ENCODE data around the gene TRMT1L. TPM values are rescaled to one million over a fixed set of nuclear protein-coding genes. Genes with fewer than 3 reads are reported as not detected.
A peak's percentile ranks its signal among the peaks of the same experiment; 100 is the strongest.

TRMT1L gene
- total RNA-seq, 4 donors from 2014 or later = 13.5 to 30.2 (median 18.0) TPM

DNA sequence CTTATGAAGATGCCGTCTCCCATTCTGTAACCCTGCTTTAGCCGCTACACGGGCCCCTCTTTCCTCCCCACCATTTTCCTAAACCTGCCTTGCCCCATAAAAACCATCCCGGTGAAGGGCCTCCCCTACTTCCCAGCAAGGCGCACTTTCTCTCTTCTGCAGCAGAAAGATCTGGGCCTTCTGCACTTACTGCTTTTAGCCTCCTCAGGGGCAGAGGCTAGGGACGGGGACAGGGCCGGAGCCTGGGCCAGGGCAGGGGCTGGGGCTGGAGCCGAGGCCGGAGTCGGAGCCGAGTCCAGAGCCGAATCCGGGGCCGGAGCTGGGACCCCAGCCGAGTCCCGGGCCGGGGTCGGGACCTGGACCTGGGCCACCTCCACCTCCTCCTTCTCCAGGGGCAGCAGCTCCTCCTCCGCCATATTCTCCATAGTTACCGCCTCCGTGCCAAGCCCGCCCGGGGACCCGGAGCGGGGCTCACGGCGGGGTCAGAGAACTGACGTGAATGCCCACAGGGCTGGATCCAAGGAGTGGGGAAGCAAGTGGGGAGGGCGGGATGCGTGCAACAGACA is 382 bp downstream of the TRMT1L start:
- WGBS, 2 donors = 0 to 1% methylated on average over 30 of the region's 30 CpGs
- DNase-seq (ENCODE audit: low spot score in 2 of 2) = peak in 1 of 2 donors; percentile 18
- no peak for TF ChIP-seq EP300 (IDR thresholded peaks at IDR 0.05)
- TF ChIP-seq, protein P1, sequence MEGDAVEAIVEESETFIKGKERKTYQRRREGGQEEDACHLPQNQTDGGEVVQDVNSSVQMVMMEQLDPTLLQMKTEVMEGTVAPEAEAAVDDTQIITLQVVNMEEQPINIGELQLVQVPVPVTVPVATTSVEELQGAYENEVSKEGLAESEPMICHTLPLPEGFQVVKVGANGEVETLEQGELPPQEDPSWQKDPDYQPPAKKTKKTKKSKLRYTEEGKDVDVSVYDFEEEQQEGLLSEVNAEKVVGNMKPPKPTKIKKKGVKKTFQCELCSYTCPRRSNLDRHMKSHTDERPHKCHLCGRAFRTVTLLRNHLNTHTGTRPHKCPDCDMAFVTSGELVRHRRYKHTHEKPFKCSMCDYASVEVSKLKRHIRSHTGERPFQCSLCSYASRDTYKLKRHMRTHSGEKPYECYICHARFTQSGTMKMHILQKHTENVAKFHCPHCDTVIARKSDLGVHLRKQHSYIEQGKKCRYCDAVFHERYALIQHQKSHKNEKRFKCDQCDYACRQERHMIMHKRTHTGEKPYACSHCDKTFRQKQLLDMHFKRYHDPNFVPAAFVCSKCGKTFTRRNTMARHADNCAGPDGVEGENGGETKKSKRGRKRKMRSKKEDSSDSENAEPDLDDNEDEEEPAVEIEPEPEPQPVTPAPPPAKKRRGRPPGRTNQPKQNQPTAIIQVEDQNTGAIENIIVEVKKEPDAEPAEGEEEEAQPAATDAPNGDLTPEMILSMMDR (IDR thresholded peaks at IDR 0.05) = no peak
- TF ChIP-seq POLR2A (IDR thresholded peaks at IDR 0.05) = no peak
- H3K27me3 ChIP-seq = no peaks in the 10 kb centered on the region
- H3K4me1 ChIP-seq = peaks cover 0 to 53% (median 30%) of the 10 kb centered on the region in 4 donors
- peak overlapping the region; percentile 96 to 99 (median 98) for H3K27ac ChIP-seq
- peaks cover 0 to 8% (median 0%) of the 10 kb centered on the region in 3 donors for H3K36me3 ChIP-seq
- H3K4me3 ChIP-seq = peak overlapping the region; percentile 77 to 97 (median 87)
- no peaks in the 10 kb centered on the region for H3K9me3 ChIP-seq

DNA sequence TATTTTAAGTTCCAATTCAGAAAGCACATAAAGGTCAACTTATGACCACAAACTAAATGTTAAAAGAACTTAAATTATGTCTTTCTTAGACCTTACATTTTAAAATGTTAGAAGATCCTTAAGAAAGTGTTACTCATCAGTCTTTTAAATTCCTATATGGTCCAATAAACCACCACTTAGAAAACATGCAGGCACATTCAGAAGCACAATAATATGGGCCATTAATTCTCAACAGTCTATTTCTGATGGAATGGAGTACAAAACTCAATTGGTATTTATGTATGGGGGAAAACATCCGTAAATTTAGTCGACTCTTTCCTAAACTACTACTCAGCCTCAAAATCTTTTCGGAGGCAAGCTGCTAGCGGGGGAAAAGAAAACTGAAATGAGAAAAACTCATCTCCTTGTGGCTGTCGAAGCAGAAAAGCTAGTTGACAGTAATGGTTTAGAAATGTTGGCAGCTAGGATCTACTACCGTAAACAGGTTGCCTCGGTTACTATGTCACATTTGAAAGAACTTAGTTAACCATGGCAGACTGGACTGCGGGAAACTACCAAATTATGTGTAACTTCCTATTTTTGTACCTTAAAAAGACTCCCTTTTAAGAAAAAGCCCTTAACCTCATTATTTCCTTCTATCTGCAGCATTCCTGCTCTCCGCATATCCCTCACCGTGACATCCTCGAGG is 1.0 kb downstream of the TRMT1L start:
- H3K9me3 ChIP-seq = no peaks in the 10 kb centered on the region
- H3K4me1 ChIP-seq = peaks cover 0 to 53% (median 30%) of the 10 kb centered on the region in 4 donors
- peak overlapping the region; percentile 77 to 97 (median 87) for H3K4me3 ChIP-seq
- TF ChIP-seq EP300 (IDR thresholded peaks at IDR 0.05) = no peak
- peak overlapping the region; percentile 96 to 99 (median 98) for H3K27ac ChIP-seq
- WGBS, 2 donors = 6 to 7% methylated on average over 11 of the region's 11 CpGs
- no peak for DNase-seq (ENCODE audit: low spot score in 2 of 2)
- no peaks in the 10 kb centered on the region for H3K27me3 ChIP-seq
- H3K36me3 ChIP-seq = peaks cover 0 to 9% (median under 1%) of the 10 kb centered on the region in 3 donors

- no peaks in the 10 kb centered on the region for H3K27me3 ChIP-seq
- H3K27ac ChIP-seq = peak overlapping the region in 3 of 4 donors; percentile 96 to 99 (median 98)
- H3K9me3 ChIP-seq = no peaks in the 10 kb centered on the region
- 44 to 45% methylated on average over 2 of the region's 2 CpGs for WGBS, 2 donors
- H3K36me3 ChIP-seq = peaks cover 0 to 14% (median 7%) of the 10 kb centered on the region in 3 donors
- TF ChIP-seq, protein P1 (IDR thresholded peaks at IDR 0.05) = no peak
- TF ChIP-seq POLR2A (IDR thresholded peaks at IDR 0.05) (no peak), EP300 (IDR thresholded peaks at IDR 0.05) (no peak)
- peaks cover 0 to 53% (median 30%) of the 10 kb centered on the region in 4 donors for H3K4me1 ChIP-seq
- no peak for DNase-seq (ENCODE audit: low spot score in 2 of 2)
- H3K4me3 ChIP-seq = peak overlapping the region in 2 of 4 donors; percentile 79 to 95
Observed at GRCh38 chr1:185154912-185155513, 1.7 kb downstream of the TRMT1L start.

- Histone ChIP-seq H3K4me3 (no peak overlapping the region), H3K36me3 (peaks cover 0 to 42% (median 7%) of the 10 kb centered on the region in 3 donors), H3K4me1 (peaks cover 0 to 40% (median 25%) of the 10 kb centered on the region in 4 donors), H3K27me3 (no peaks in the 10 kb centered on the region), H3K27ac (no peak overlapping the region), H3K9me3 (no peaks in the 10 kb centered on the region)
- DNase-seq (ENCODE audit: low spot score in 2 of 2) = no peak
- 60 to 74% methylated on average over 3 of the region's 3 CpGs for WGBS, 2 donors
- TF ChIP-seq POLR2A (IDR thresholded peaks at IDR 0.05) = no peak
- TF ChIP-seq, protein P1 (IDR thresholded peaks at IDR 0.05) = no peak
- TF ChIP-seq EP300 (IDR thresholded peaks at IDR 0.05) = no peak
Observed at GRCh38 chr1:185152187-185152767, 4.5 kb downstream of the TRMT1L start.

DNA sequence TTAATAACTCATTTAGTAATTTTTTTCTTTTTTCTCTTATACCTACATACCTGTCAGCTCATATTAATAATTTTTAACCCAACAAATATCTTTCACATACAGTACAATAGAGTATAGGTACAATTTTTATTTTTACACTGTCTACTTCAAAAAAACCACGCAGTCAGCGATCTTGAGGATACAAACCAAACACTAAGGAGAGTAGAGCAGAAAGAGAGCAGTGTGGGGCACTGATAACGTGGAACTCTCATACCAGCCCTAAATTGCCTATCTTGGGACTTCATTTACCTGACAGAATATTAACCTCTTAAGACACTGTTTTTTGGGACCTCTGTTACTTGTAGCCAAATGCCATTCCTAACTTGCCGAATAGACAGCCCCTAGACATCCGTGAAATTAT is 5.5 kb downstream of the TRMT1L start:
- no peak overlapping the region for H3K27ac ChIP-seq
- 91 to 94% methylated on average over 5 of the region's 5 CpGs for WGBS, 2 donors
- DNase-seq (ENCODE audit: low spot score in 2 of 2) = no peak
- H3K4me1 ChIP-seq = peaks cover 0 to 40% (median 25%) of the 10 kb centered on the region in 4 donors
- H3K27me3 ChIP-seq = no peaks in the 10 kb centered on the region
- H3K9me3 ChIP-seq = no peaks in the 10 kb centered on the region
- TF ChIP-seq POLR2A (IDR thresholded peaks at IDR 0.05) (no peak), EP300 (IDR thresholded peaks at IDR 0.05) (no peak)
- TF ChIP-seq, protein P1 (IDR thresholded peaks at IDR 0.05) = no peak
- H3K4me3 ChIP-seq = no peak overlapping the region
- H3K36me3 ChIP-seq = peaks cover 0 to 52% (median 7%) of the 10 kb centered on the region in 3 donors
